Stomach (tissue), 9 donors: ENCODE data around the gene GAS2. TPM values are rescaled to one million over a fixed set of nuclear protein-coding genes. Genes with fewer than 3 reads are reported as not detected.

Source experiments
- DNase-seq, 2 donors: peaks; one replicate each; pipeline versions ENCODE4 v3.0.0 to v3.0.0-alpha.2; 2013 to 2019
- H3K27ac ChIP-seq, 5 donors: fragments of 200-600 bp in 4 of 5; sonication (generic) in 4 of 5; one replicate each; pipeline ENCODE4 v1.5.1; 2013 to 2019; ENCODE audit warnings: mild to moderate bottlenecking in 1 of 5, moderate library complexity in 1 of 5
- H3K27me3 ChIP-seq, 3 donors: fragments of 200-600 bp; sonication (generic); one replicate each; pipeline ENCODE4 v1.5.1; 2017 to 2019; ENCODE audit warnings: mixed run types in 1 of 3
- H3K36me3 ChIP-seq, 4 donors: fragments of 200-600 bp; sonication (generic); 1 replicate in 3 of 4; 2 replicates in 1 of 4; pipeline ENCODE4 v1.5.1; 2016 to 2019
- H3K4me1 ChIP-seq, 4 donors: fragments of 200-600 bp; sonication (generic); one replicate each; pipeline ENCODE4 v1.5.1; 2016 to 2019
- H3K4me3 ChIP-seq, 4 donors: fragments of 200-600 bp; sonication (generic) in 3 of 4; one replicate each; pipeline ENCODE4 v1.5.1; 2016 to 2019; ENCODE audit warnings: mild to moderate bottlenecking in 1 of 4
- H3K9me3 ChIP-seq, 4 donors: fragments of 200-600 bp; sonication (generic); one replicate each; pipeline ENCODE4 v1.5.1; 2016 to 2019
- CTCF ChIP-seq, 7 experiments: fragments of 450-650 bp in 4 of 7; fragments of 200-600 bp in 3 of 7; sonication (generic) in 3 of 7; IDR thresholded peaks; one replicate each; pipeline ENCODE4 v1.5.1; 2016 to 2019; ENCODE audit warnings: antibody characterized with exemption in 7 of 7, control low read depth in 2 of 7, mild to moderate bottlenecking in 1 of 7
- EP300 ChIP-seq: sonication (generic); formaldehyde crosslinking; IDR thresholded peaks from one replicate; pipeline ENCODE4 v1.6.1; 2017; ENCODE audit warnings: antibody characterized with exemption
- POLR2A ChIP-seq, 4 donors: fragments of 450-650 bp; IDR thresholded peaks; one replicate each; pipeline ENCODE4 v1.6.1; 2016; ENCODE audit warnings: antibody characterized with exemption in 4 of 4, control low read depth in 2 of 4, mild to moderate bottlenecking in 1 of 4, moderate library complexity in 1 of 4
- POLR2AphosphoS5 ChIP-seq, 3 donors: sonication (generic); formaldehyde crosslinking; IDR thresholded peaks; one replicate each; pipeline ENCODE4 v1.6.1; 2016; ENCODE audit warnings: antibody characterized with exemption in 3 of 3
- WGBS, 5 donors: extraction: QIAGEN DNeasy Blood & Tissue Kit in 3 of 5; methylation state at CpG; one replicate each; pipeline versions ENCODE4 v1.1.5 to v1.1.7; 2013 to 2018; 5-methylcytosine and 5-hydroxymethylcytosine counted together
- intact Hi-C: fragments of 100-400 bp; cut with DNase I; formaldehyde crosslinking; loops from one replicate; pipeline ENCODE4 v1.15.1; 2023; ENCODE audit warnings: low total_unique reads
- polyA plus RNA-seq, 3 donors: library from polyadenylated mRNA; stranded (reverse); fragments of 200-250 nt; gene quantifications; one replicate each; pipeline ENCODE4 v1.2.3, GENCODE V29; 2013
- total RNA-seq, 5 donors: library from RNA; depleted of rRNA; stranded (reverse); fragments of >200 nt; gene quantifications; one replicate each; pipeline versions ENCODE4 v1.1.0 to v1.2.3, GENCODE V29; 2014 to 2016
- donor health status: healthy with polysubstance abuse.
- donor health status: Bipolar disorder and iron deficiency.
- donor health status: healthy.

Gene GAS2
- total and polyA plus RNA-seq, 8 donors, result 0.45 to 39.4 (median 3.7) TPM

- WGBS, 5 donors, result 86 to 95% (median 91%) methylated on average over 2 of the region's 2 CpGs
- Histone ChIP-seq H3K27ac (no peak overlapping the region), H3K4me3 (no peak overlapping the region), H3K36me3 (no peaks in the 10 kb centered on the region), H3K9me3 (no peaks in the 10 kb centered on the region), H3K4me1 (peaks cover 6 to 25% (median 10%) of the 10 kb centered on the region in 4 donors), H3K27me3 (peaks cover 0 to 25% (median 14%) of the 10 kb centered on the region in 3 donors)
- intact Hi-C loops, result no loop called here
- DNase-seq, result no peak
- TF ChIP-seq POLR2A (IDR thresholded peaks at IDR 0.05), result no peak
Observed at GRCh38 chr11:22669368-22669767, 3.0 kb downstream of the GAS2 start.

DNA sequence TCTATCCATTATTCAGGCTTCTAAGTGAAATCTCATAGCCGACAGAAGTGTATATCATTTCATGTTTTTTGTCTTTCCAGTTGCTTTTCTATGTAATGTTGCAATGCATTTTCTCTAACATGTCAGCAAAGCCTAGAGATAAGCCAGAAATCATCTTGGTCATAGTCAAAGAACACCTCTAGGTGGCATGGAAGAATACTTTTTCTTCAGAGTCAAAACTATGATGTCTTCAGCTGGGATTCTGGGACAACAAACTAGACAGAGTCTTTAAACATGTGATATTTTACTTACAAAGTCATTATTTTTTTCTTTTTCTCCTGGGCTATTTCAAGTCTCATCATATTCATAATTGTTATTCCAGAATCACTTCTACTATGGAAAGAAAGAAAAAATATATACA lies 4.4 kb downstream of the GAS2 start:
- TF ChIP-seq EP300 (no peak), CTCF (IDR thresholded peaks at IDR 0.05) (peak in 2 of 7 experiments; percentile 19 to 34)
- H3K4me1 ChIP-seq, result peaks cover 8 to 23% (median 14%) of the 10 kb centered on the region in 4 donors
- no peaks in the 10 kb centered on the region for H3K9me3 ChIP-seq
- H3K36me3 ChIP-seq, result no peaks in the 10 kb centered on the region
- DNase-seq, result peak in 1 of 2 donors; percentile 53
- intact Hi-C loops, result no loop called here
- 50 to 68% (median 64%) methylated on average over 1 of the region's 1 CpG for WGBS, 5 donors
- no peak overlapping the region for H3K4me3 ChIP-seq
- H3K27me3 ChIP-seq, result peaks cover 0 to 25% (median 14%) of the 10 kb centered on the region in 3 donors
- H3K27ac ChIP-seq, result no peak overlapping the region

DNA sequence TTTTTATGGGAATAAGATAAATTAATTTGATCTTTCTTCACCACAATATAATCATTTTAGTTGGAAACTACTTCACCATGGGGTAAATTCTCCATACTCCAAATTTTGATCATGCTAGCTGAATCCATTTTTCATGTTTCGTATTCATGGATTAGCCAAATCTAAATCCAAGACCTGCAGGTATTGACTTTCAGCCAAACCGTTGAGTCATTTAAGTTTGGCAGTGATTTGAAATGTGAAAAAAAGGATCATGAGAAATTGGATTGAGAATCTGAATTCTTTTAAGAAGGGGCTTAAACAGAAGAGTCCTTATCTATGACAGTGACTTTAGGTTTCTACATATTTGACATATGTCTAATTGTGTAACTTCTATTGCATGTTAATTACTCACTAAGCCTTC lies 5.3 kb downstream of the GAS2 start:
- 26 to 55% (median 41%) methylated on average over 2 of the region's 2 CpGs for WGBS, 5 donors
- no peak overlapping the region for H3K4me3 ChIP-seq
- intact Hi-C loops, result no loop called here
- no peaks in the 10 kb centered on the region for H3K36me3 ChIP-seq
- no peak for TF ChIP-seq POLR2AphosphoS5 (IDR thresholded peaks at IDR 0.05)
- no peak for TF ChIP-seq CTCF (IDR thresholded peaks at IDR 0.05)
- TF ChIP-seq POLR2A (IDR thresholded peaks at IDR 0.05), result no peak
- TF ChIP-seq EP300, result no peak
- H3K9me3 ChIP-seq, result no peaks in the 10 kb centered on the region
- H3K4me1 ChIP-seq, result peaks cover 4 to 14% (median 9%) of the 10 kb centered on the region in 4 donors
- H3K27ac ChIP-seq, result no peak overlapping the region
- H3K27me3 ChIP-seq, result peaks cover 0 to 16% (median 4%) of the 10 kb centered on the region in 3 donors
- DNase-seq, result no peak

- Histone ChIP-seq H3K36me3 (no peaks in the 10 kb centered on the region), H3K27ac (peak overlapping the region; percentile 0 to 79 (median 48)), H3K4me3 (no peak overlapping the region), H3K9me3 (no peaks in the 10 kb centered on the region), H3K27me3 (no peaks in the 10 kb centered on the region), H3K4me1 (peaks cover 0 to 10% (median 3%) of the 10 kb centered on the region in 4 donors)
- intact Hi-C loops, result no loop called here
- 28 to 58% (median 47%) methylated on average over 4 of the region's 4 CpGs for WGBS, 5 donors
- TF ChIP-seq POLR2AphosphoS5 (IDR thresholded peaks at IDR 0.05) (no peak), POLR2A (IDR thresholded peaks at IDR 0.05) (no peak), EP300 (no peak), CTCF (IDR thresholded peaks at IDR 0.05) (no peak)
- DNase-seq, result peak; percentile 31 to 58
Observed at GRCh38 chr11:22674470-22675439, 8.3 kb downstream of the GAS2 start.
